HUDEP-2 (cell line): ENCODE measurements around the gene PRRT1.
"Not testable (repeated sequence)": the region's sequence is repeated elsewhere in the genome, so short reads cannot be mapped to it uniquely, and the experiment has no call there.

Experiments used
- DNase-seq, 76 experiments: peaks; one replicate each; lab custom pipeline; 2025; ENCODE audit not compliant: unreplicated experiment in 76 of 76; lab: John Stamatoyannopoulos, UW

Gene PRRT1

GRCh38 chr6:32152769-32153563 lies 1.2 kb upstream of the PRRT1 start:
- peak in 6 of 76 experiments; percentile 66 to 93 (median 74) for DNase-seq

DNA sequence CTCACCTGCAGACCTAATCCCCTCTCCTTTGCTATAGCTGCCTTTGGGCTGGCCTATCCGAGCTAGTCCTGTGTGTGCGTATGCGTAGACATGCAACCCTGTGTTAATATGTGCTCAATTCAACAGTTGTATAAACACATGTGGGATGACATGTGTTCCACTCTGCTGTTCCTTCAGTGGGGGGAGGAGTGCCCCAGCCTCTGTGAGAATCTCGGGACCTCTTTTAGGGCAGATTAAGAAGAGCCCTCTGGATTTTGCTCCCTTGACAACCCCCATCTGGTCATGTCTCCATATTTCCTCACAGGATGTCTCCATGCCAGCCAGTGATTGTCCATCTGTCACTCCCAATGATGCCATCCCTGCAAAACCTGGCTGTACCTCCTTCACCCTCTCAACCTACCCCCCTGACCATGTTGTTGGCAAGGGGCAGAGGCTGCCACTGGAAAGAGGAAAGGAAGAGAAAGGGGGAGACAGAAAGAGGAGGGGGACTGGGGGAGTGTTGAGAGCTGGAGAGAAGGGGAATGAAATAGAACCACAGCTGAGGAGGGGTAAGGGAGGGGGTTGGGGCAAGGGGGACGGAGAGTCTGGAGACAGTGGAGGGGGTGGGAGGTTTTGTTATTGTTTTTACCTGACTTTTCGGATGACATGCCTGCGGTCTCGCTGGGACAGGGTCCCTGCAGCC lies 417 bp downstream of the PRRT1 start:
- DNase-seq: no peak

DNA sequence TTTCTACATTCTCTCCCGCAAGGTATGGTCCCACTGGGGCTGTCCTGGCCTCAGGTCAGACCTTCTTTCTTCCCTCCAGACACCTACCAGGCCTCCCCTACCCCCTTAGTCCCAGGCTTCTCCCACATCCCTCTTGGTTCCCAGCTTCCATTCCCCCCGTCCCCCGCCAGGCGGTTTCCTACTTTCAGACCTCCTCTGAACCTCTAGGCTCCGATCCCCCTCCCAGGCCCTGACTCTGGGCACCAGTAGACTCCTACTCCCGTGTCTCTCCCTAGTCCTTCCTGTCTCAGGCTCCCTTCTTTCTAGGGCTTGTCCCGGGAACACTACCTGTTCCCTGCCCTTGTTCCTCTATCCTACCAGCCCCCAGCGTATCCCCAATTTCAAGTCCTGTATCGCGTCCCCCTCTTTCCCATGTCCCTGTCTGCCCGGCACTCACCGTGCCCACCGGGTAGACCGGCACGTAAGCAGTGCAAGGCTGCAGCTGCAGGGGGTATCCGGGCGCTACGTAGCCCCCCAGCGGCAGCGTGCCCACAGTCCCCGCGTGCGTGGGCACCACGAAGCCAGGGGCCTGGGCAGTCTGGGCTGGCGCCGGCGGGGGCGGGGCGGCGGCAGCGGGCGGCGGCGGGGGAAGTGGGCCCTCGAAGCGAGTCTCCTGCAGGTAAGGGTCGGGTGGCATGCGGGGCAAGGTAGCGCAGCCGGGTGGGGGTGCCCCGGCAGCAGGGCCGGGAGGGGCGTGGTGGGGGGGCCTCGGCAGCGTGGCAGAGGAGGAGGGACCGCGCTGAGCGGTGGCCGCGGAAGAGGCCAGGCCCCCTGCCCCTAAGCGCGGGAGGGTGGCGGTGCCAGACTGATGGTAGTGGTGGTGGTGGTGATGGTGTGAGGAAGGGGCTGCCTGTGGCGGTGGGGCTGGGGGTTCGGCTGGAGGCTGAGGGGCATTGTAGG lies 1.5 kb downstream of the PRRT1 start:
- DNase-seq: no peak

GRCh38 chr6:32149092-32149755 lies 2.5 kb downstream of the PRRT1 start:
- no peak for DNase-seq

DNA sequence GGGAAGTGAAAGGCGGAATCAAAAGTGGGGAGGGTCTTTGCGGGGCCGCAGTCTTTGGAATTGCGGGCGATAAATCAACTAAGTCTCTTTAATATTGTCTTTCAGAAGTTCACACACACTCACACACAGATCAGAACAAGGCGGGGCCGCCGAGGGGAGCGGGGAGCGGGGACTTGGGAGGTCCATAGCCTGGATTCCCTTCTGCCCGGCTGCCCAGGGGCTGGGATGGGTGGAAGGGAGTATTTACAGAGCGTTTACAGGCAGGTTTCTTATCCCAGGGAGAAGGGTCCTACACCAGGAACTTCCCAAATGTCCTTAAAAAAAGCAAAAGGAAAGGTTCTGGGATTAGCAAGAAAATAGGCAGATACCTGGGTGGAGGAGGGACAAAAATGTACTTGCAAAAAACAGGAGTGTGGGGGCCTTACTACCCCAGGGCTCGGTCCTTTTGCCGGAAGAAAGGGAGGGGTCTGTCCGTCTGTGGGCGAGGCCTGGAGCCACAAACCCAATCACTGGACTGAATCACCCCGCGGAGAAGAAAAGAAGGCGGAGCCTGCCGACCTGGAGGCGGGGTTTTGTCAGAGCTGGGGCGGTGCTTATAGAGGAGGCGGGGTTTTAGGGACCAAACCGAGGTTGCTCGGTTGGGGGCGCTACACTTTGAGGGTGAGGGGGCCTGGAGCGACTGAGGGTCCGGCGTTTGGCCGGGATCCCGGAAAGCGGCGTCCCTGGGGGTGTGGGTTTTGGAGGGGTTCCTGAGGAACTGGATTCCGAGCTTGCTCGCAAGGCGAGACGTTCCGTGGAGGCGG lies 3.2 kb downstream of the PRRT1 start:
- DNase-seq: peak in 35 of 76 experiments; percentile 12 to 72 (median 42)

- peak in 11 of 76 experiments; percentile 19 to 44 (median 29) for DNase-seq
Measured at GRCh38 chr6:32147401-32148132, 4.2 kb downstream of the PRRT1 start.

DNA sequence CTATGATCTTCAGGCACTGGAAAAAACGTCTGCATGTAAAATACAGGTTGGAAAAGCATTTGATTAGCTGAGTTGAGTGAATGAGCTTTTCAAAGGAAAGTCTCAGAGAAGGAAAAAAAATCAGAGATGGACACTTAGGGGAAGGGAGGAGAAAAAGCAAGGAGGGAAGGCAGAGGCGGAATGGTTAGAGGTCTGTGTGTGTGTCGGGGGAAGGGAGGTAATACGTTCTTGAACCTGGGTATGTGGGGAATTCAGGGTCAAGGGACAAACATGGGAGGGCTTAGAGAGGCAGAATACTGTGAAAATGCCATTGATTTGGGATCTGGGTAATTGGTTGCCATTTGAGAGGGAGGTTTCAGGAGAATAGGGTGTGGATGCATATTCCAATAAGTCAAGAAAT lies 5.1 kb downstream of the PRRT1 start:
- no peak for DNase-seq

DNA sequence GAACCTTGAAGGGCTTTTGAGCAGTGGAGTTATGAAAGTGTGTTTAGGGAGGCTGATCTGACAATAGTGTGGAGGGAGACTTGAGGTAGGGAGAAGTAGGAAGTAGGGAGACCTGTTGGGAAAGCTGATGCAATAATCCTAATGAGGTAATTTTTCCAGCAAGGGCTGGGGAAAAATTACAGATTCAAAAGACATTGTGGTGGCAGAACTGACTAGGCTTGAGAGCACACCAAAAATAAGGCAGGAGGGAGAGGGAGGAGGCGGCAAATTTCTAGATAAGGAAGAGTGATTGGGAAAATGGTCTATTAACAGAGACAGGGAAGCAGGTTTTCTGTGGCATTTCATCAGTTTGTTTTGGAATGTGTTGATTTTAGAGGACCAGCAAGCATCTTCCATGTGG lies 5.5 kb downstream of the PRRT1 start:
- no peak for DNase-seq

DNA sequence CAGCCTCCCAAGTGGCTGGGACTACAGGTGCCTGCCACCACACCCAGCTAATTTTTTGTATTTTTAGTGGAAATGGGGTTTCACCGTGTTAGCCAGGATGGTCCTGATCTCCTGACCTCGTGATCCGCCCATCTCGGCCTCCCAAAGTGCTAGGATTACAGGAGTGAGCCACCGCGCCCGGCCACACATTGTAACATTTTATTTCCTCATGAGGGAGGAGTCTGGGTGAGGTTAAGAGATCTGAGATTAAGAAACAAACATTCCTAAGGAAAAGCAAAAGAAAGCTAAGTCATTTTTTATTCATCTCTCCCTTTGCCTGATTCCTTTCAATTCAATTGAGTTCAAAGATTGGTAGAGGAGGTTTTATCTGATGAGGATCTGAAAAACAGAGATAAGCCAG lies 7.5 kb downstream of the PRRT1 start:
- DNase-seq: not testable (repeated sequence)

- DNase-seq: peak in 38 of 76 experiments; percentile 16 to 72 (median 38)
Measured at GRCh38 chr6:32140420-32141046, 11.2 kb downstream of the PRRT1 start.

DNA sequence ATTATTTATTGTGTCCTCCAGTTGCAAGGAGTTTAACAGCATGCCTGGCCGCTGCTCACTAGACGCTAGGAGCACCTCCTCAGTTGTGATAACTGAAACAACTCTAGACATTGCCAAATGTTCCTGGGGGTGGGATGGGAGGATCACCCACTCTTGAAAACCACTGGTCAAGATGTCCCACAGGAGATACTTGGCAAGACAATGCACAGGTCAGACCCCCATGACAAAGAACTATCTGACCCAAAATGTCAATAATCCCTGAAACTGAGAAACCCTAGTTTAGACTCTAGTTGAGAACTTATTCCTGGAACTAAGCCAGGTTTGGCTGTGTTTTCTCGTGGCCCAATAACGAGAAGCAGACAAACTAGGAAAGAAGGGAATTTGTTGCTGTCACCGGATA lies 12.1 kb downstream of the PRRT1 start:
- DNase-seq: no peak

GRCh38 chr6:32137454-32137853 lies 14.3 kb downstream of the PRRT1 start:
- DNase-seq: no peak

DNA sequence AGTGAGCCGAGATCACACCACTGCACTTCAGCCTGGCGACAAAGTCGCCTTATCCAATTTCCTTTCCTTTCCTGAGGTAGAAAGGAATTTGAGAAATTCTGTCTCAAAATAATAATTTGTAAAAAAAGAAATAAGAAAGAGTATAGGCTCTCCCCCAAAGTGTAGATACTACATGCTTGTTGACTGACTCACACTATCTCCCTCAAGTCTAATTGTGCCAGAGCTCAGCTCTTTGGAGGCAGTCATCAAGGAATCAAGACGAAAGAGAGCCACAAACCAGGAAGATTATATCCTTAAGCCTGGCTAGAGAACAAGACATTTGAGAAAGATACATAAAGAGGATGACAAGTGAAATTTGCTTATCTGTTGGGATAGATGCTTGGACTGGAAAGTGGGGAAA lies 18.0 kb downstream of the PRRT1 start:
- DNase-seq: no peak

GRCh38 chr6:32132110-32132509 lies 19.6 kb downstream of the PRRT1 start:
- peak in 3 of 76 experiments; percentile 27 to 55 (median 49) for DNase-seq

DNA sequence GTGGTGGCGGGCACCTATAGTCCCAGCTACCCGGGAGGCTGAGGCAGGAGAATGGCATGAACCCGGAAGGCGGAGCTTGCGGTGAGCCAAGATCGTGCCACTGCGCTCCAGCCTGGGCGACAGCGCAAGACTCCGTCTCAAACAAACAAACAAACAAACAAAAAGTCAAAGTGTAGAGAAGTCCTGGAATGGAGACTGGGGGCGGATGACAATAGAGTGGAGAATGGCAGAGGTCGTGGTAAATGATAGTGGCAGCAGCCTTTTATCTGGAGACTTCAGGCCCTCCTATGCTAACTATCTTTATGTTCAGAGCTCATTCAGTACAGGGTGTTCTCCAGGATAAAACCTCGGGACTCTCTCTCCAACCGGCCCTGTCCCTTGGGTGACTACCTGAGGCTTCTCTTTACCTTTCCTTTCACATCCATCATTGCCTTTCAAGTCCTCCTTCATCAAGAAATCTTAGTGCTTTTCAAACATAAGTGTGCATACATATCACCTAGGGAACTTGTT lies 20.2 kb downstream of the PRRT1 start:
- peak in 72 of 76 experiments; percentile 33 to 93 (median 74) for DNase-seq

GRCh38 chr6:32129297-32130088 lies 22.2 kb downstream of the PRRT1 start:
- peak in 16 of 76 experiments; percentile 19 to 60 (median 39) for DNase-seq

DNA sequence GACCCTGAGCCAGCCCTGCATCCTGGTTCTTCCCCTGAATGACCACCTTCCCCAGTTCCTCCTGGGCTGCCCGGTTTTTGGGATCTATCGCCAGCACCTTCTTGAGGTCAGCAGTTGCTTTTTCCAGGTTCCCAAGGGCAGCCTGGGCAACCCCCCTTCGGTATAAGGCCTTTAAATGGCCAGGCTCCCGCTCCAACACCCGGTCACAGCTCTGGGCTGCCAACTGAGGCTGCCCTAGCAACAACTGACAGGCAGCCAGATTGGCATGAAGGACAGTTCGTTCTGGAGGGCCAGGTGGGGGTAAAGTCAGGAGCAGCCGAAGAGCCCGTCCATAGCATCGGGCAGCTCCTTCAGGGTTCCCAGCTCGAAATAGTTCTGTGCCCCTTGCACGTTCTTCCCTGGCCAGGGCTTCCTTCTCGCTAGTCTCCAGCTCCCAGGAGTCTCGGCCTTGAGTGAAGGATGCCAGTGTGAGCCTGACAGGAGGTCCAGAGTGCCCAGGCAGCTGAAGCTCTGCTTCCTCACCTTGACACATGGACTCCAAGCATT lies 22.9 kb downstream of the PRRT1 start:
- no peak for DNase-seq
